H1 (cell line): Measurements from ENCODE around the gene MSH4. TPM values are rescaled to one million over a fixed set of nuclear protein-coding genes. Genes with fewer than 3 reads are reported as not detected.

Experiments used
- ATF2 ChIP-seq: IDR thresholded peaks from 2 replicates; pipeline ENCODE4 v1.6.1; 2012; ENCODE audit warnings: low read length, inconsistent platforms
- EP300 ChIP-seq, 2 experiments: IDR thresholded peaks; 1 replicate in 1 of 2; 2 replicates in 1 of 2; pipeline ENCODE4 v1.6.1; 2011 to 2012; ENCODE audit warnings: low read depth in 2 of 2, low read length in 2 of 2, mild to moderate bottlenecking in 2 of 2, borderline replicate concordance in 1 of 2, inconsistent platforms in 1 of 2, moderate library complexity in 1 of 2
- polyA plus RNA-seq, 7 experiments: library from polyadenylated mRNA; depleted of rRNA in 3 of 7; stranded (reverse) in 5 of 7; unstranded in 2 of 7; fragments of >200 nt in 5 of 7; fragments of 200-250 nt in 2 of 7; gene quantifications; 1 replicate in 5 of 7; 2 replicates in 1 of 7; 4 replicates in 1 of 7; pipeline versions ENCODE4 v1.2.1 to v1.2.3, GENCODE V29; 2011 to 2013; ENCODE audit warnings: missing spikeins in 2 of 7, mixed read lengths in 2 of 7
- total RNA-seq: library from RNA; stranded (reverse); fragmentation: NEBNext Ultra II Directional; extraction: Animal tissue kit (Norgen Biotek cat#: 25700); gene quantifications from 2 replicates; pipeline ENCODE4 v1.2.1, GENCODE V29; 2021

Gene MSH4
- total and polyA plus RNA-seq, 2 of the 8 experiments (the other 6 are each of a cell fraction or from before 2014, with no cell fraction given), result 0.03 to 0.22 TPM

GRCh38 chr1:75768016-75768415 is 28.7 kb upstream of the MSH4 start (continued):
- TF ChIP-seq ATF2 (no peak), EP300 (IDR thresholded peaks at IDR 0.05; ENCODE audit: borderline replicate concordance in 1 of 2, low read depth in 2 of 2, low read length in 2 of 2) (no peak)
